ENCODE results near the gene HSPBP1.

Gene HSPBP1

GRCh38 chr19:55257461-55258420, 22.2 kb downstream of the HSPBP1 start:
- TF ChIP-seq PPARA (CRISPR knock-in tag; IDR thresholded peaks at IDR 0.05; ENCODE audit: borderline replicate concordance), result no peak
- TF ChIP-seq ZNF70 (CRISPR knock-in tag; IDR thresholded peaks at IDR 0.05), result no peak
- TF ChIP-seq SNAI2 (CRISPR knock-in tag; IDR thresholded peaks at IDR 0.05), result no peak
- no peak for TF ChIP-seq CSRNP3 (CRISPR knock-in tag; IDR thresholded peaks at IDR 0.05)
- TF ChIP-seq ESRRG (CRISPR knock-in tag; IDR thresholded peaks at IDR 0.05), result no peak
- no peak for TF ChIP-seq ISL1 (CRISPR knock-in tag; IDR thresholded peaks at IDR 0.05)
- TF ChIP-seq OSR1 (CRISPR knock-in tag; IDR thresholded peaks at IDR 0.05), result no peak
- no peak for TF ChIP-seq POU6F1 (CRISPR knock-in tag; IDR thresholded peaks at IDR 0.05; ENCODE audit: borderline replicate concordance, low read depth)
- TF ChIP-seq TSHZ2 (CRISPR knock-in tag; IDR thresholded peaks at IDR 0.05), result no peak
- no peak for TF ChIP-seq ZC3H10 (CRISPR knock-in tag; IDR thresholded peaks at IDR 0.05)
- TF ChIP-seq TOX (CRISPR knock-in tag; IDR thresholded peaks at IDR 0.05; ENCODE audit: borderline replicate concordance), result no peak
- TF ChIP-seq CREB5 (CRISPR knock-in tag; IDR thresholded peaks at IDR 0.05; ENCODE audit: low read depth), result no peak
- no peak for TF ChIP-seq ZFP3 (CRISPR knock-in tag; IDR thresholded peaks at IDR 0.05)
- no peak for TF ChIP-seq ZNF8 (CRISPR knock-in tag; IDR thresholded peaks at IDR 0.05)
- TF ChIP-seq ARNTL (CRISPR knock-in tag; IDR thresholded peaks at IDR 0.05; ENCODE audit: borderline replicate concordance, low read depth), result no peak
- TF ChIP-seq CSDC2 (CRISPR knock-in tag; IDR thresholded peaks at IDR 0.05), result no peak
- ATAC-seq, result no peak

- no peak for ATAC-seq
- TF ChIP-seq CSRNP3 (CRISPR knock-in tag; IDR thresholded peaks at IDR 0.05) (no peak), TCF4 (CRISPR knock-in tag; IDR thresholded peaks at IDR 0.05; ENCODE audit: borderline replicate concordance) (no peak), OSR1 (CRISPR knock-in tag; IDR thresholded peaks at IDR 0.05) (no peak), BACH2 (CRISPR knock-in tag; IDR thresholded peaks at IDR 0.05; ENCODE audit: borderline replicate concordance) (no peak), ZFP3 (CRISPR knock-in tag; IDR thresholded peaks at IDR 0.05) (no peak), TOX (CRISPR knock-in tag; IDR thresholded peaks at IDR 0.05; ENCODE audit: borderline replicate concordance) (no peak), PPARA (CRISPR knock-in tag; IDR thresholded peaks at IDR 0.05; ENCODE audit: borderline replicate concordance) (no peak), ZNF565 (CRISPR knock-in tag; conservative IDR thresholded peaks at IDR 0.05; ENCODE audit: low read depth) (no peak), ZFP30 (CRISPR knock-in tag; IDR thresholded peaks at IDR 0.05) (no peak), ESRRG (CRISPR knock-in tag; IDR thresholded peaks at IDR 0.05) (no peak)
Measured at GRCh38 chr19:55256562-55257460, 23.1 kb downstream of the HSPBP1 start.

All from SK-N-SH treated with all-trans-retinoic acid at 6 μM for 48 hours (cell line).